ENCODE data around the gene ZFYVE21. TPM values are rescaled to one million over a fixed set of nuclear protein-coding genes. Genes with fewer than 3 reads are reported as not detected.

ZFYVE21 gene
- total RNA-seq, 5 donors from 2014 or later (not counting 1 experiment from before 2014, with no cell fraction given), result 8.8 to 22.8 (median 22.1) TPM

DNA sequence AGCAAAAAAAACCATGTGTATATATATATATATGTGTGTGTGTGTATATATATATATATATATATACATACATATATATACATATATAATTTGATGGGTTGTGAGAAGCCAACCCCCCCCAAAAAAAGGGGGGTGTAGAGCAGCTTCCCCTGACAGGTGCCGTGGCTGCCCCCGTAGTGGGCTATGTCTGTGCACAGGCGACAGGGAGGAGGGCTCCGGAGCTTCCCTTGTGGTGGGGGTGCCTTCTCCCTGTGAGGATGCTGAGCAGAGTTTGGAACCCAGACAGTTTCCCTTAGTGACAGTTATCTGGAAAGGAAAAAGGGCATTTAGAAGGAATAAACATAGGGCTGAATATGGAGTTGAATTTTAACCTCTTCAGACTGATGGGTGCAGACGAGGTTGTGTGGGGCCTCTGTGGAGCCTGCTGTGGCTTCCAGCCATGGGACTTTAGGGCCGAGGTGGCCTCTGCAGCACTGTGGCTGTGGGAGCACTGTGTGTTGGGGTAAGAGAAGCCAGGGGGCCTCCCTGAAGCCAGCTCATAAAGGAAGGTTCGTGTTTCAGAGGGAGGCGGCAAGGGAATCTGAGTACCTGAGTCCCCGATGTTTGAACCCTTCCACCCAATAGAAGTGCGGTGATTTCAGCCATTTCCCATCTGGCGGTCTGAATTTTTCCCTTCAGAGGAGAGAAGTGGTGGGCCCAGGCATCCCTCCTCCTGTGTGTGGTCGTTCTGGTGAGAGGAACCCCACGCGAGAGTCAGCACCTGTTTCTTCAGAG, 20.1 kb upstream of the ZFYVE21 start:
- CTCF ChIA-PET, result no interaction called here
- peaks cover under 1% of the 10 kb centered on the region for H3K36me3 Mint-ChIP-seq
- no peaks in the 10 kb centered on the region for H3K27me3 Mint-ChIP-seq
- WGBS (ENCODE audit: insufficient coverage), result 73% methylated on average over 8 of the region's 14 CpGs
- H3K4me1 Mint-ChIP-seq, result peaks cover 2 to 15% (median 10%) of the 10 kb centered on the region in 3 donors
- no peaks in the 10 kb centered on the region for H3K9me3 Mint-ChIP-seq
- H3K27ac ChIP-seq (ENCODE audit: low read length), result no peak overlapping the region
- peaks cover 0 to 9% of the 10 kb centered on the region in 2 experiments for H3K4me1 ChIP-seq (ENCODE audit: control insufficient read depth in 1 of 2, extremely low read depth in 1 of 2, insufficient read depth in 2 of 2, low read length in 2 of 2)
- ATAC-seq (replicated peaks in 1 of 4) (no peak), DNase-seq (no peak)
- no peak overlapping the region for H3K27ac Mint-ChIP-seq
- no peaks in the 10 kb centered on the region for H3K9me3 ChIP-seq
- H3K4me3 Mint-ChIP-seq, result no peak overlapping the region
- H3K27me3 ChIP-seq (replicated peaks in 1 of 2; ENCODE audit: control insufficient read depth in 2 of 2, extremely low read depth in 1 of 2, insufficient read depth in 2 of 2, low read length in 1 of 2), result no peaks in the 10 kb centered on the region
- H3K36me3 ChIP-seq (ENCODE audit: control insufficient read depth in 2 of 2, extremely low read depth in 1 of 2, insufficient read depth in 1 of 2, low read length in 1 of 2), result peaks cover 14 to 59% of the 10 kb centered on the region in 2 donors
- POLR2A ChIA-PET, result no interaction called here
- no peak overlapping the region for H3K4me3 ChIP-seq (ENCODE audit: control insufficient read depth in 1 of 2, extremely low read depth in 1 of 2, low read length in 1 of 2)

DNA sequence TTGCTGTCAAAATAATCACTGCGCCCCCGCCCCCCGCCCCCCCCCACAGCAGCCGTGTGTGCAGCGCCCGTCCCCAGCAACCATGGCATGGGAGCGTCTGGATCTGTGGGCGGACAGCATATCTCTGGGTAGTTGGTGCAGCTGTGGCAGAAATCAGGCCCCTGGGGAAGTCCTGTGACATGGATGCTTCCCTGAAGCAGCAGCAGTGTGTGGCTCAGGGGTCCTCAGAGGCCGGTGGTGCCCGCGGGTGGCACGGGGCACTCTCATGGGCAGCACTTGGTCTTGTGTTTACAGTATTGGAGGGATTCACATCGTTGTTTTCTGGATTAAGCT, 19.6 kb upstream of the ZFYVE21 start:
- H3K27ac ChIP-seq (ENCODE audit: low read length), result no peak overlapping the region
- H3K9me3 Mint-ChIP-seq, result no peaks in the 10 kb centered on the region
- no peak overlapping the region for H3K4me3 ChIP-seq (ENCODE audit: control insufficient read depth in 1 of 2, extremely low read depth in 1 of 2, low read length in 1 of 2)
- no peak for ATAC-seq (replicated peaks in 1 of 4)
- H3K36me3 Mint-ChIP-seq, result no peaks in the 10 kb centered on the region
- H3K4me3 Mint-ChIP-seq, result no peak overlapping the region
- no peaks in the 10 kb centered on the region for H3K27me3 Mint-ChIP-seq
- H3K9me3 ChIP-seq, result no peaks in the 10 kb centered on the region
- H3K4me1 Mint-ChIP-seq, result peaks cover 2 to 15% (median 10%) of the 10 kb centered on the region in 3 donors
- peaks cover 0 to 9% of the 10 kb centered on the region in 2 experiments for H3K4me1 ChIP-seq (ENCODE audit: control insufficient read depth in 1 of 2, extremely low read depth in 1 of 2, insufficient read depth in 2 of 2, low read length in 2 of 2)
- H3K36me3 ChIP-seq (ENCODE audit: control insufficient read depth in 2 of 2, extremely low read depth in 1 of 2, insufficient read depth in 1 of 2, low read length in 1 of 2), result peaks cover 16 to 60% of the 10 kb centered on the region in 2 donors
- H3K27ac Mint-ChIP-seq, result peak overlapping the region in 1 of 2 donors; percentile 12
- no peaks in the 10 kb centered on the region for H3K27me3 ChIP-seq (replicated peaks in 1 of 2; ENCODE audit: control insufficient read depth in 2 of 2, extremely low read depth in 1 of 2, insufficient read depth in 2 of 2, low read length in 1 of 2)
- WGBS (ENCODE audit: insufficient coverage), result 85% methylated on average over 9 of the region's 13 CpGs
- POLR2A ChIA-PET, result no interaction called here
- CTCF ChIA-PET, result no interaction called here
- no peak for DNase-seq

DNA sequence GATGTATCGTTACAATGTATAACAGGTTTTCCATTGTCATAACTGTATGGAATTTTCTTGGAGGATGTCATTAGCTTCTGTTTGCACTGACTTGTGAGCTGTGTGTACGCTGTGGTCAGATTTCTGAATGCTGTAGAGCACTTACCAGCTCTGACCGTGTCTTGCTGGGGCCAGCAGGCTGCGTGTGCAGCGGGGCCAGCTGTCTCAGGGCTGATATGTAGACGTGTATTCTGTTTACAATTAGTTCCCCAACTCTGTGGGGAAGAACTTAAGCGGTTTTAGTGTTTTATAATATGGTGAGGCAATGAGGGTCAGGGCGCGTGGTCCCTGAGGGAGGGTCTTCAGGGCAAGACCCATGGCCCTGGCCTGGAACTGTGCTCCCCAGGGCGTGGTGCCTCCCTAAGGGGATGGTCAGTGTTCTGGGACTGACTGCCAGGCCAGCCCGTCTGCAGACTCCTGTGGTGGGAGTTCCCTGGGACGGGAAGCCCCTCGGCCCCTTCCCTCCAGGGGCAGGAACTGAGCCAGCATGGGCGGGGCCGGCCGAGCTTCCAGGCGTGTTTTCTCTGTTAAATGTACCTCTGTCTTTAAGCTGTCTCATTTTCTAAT, 19.0 kb upstream of the ZFYVE21 start:
- Mint-ChIP-seq H3K27ac (peak overlapping the region in 1 of 2 donors; percentile 12), H3K9me3 (no peaks in the 10 kb centered on the region), H3K27me3 (no peaks in the 10 kb centered on the region), H3K36me3 (no peaks in the 10 kb centered on the region), H3K4me3 (no peak overlapping the region), H3K4me1 (peaks cover 2 to 15% (median 10%) of the 10 kb centered on the region in 3 donors)
- ChIA-PET CTCF (no interaction called here), POLR2A (no interaction called here)
- peaks cover 18 to 62% of the 10 kb centered on the region in 2 donors for H3K36me3 ChIP-seq (ENCODE audit: control insufficient read depth in 2 of 2, extremely low read depth in 1 of 2, insufficient read depth in 1 of 2, low read length in 1 of 2)
- H3K4me3 ChIP-seq (ENCODE audit: control insufficient read depth in 1 of 2, extremely low read depth in 1 of 2, low read length in 1 of 2), result no peak overlapping the region
- no peaks in the 10 kb centered on the region for H3K27me3 ChIP-seq (replicated peaks in 1 of 2; ENCODE audit: control insufficient read depth in 2 of 2, extremely low read depth in 1 of 2, insufficient read depth in 2 of 2, low read length in 1 of 2)
- no peak for DNase-seq
- H3K9me3 ChIP-seq, result no peaks in the 10 kb centered on the region
- WGBS (ENCODE audit: insufficient coverage), result 84% methylated on average over 15 of the region's 17 CpGs
- no peak overlapping the region for H3K27ac ChIP-seq (ENCODE audit: low read length)
- ATAC-seq (replicated peaks in 1 of 4), result no peak
- peaks cover 0 to 9% of the 10 kb centered on the region in 2 experiments for H3K4me1 ChIP-seq (ENCODE audit: control insufficient read depth in 1 of 2, extremely low read depth in 1 of 2, insufficient read depth in 2 of 2, low read length in 2 of 2)

DNA sequence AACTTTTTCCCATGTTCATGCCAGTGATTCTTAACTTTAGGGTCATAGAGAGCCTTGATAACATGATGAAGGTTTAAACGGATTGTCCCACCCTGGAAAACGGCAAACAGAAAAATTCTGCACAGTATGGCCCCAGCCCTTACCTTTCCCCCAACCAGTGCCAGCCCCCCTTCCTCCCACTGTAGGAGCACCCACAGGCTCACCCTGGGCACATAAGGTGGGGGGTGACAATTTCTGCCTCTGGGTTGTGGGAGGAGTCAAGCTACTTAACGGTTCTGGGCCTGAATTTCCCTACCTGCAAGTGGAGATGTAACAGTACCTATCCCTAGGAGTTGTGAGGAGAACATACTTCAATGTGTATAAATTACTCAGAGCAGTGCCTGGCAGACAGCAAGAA, 18.4 kb upstream of the ZFYVE21 start:
- H3K4me1 ChIP-seq (ENCODE audit: control insufficient read depth in 1 of 2, extremely low read depth in 1 of 2, insufficient read depth in 2 of 2, low read length in 2 of 2), result peaks cover 0 to 9% of the 10 kb centered on the region in 2 experiments
- no peaks in the 10 kb centered on the region for H3K27me3 ChIP-seq (replicated peaks in 1 of 2; ENCODE audit: control insufficient read depth in 2 of 2, extremely low read depth in 1 of 2, insufficient read depth in 2 of 2, low read length in 1 of 2)
- CTCF ChIA-PET, result no interaction called here
- no peak overlapping the region for H3K4me3 Mint-ChIP-seq
- no peaks in the 10 kb centered on the region for H3K9me3 Mint-ChIP-seq
- peaks cover 2 to 15% (median 10%) of the 10 kb centered on the region in 3 donors for H3K4me1 Mint-ChIP-seq
- H3K27me3 Mint-ChIP-seq, result no peaks in the 10 kb centered on the region
- H3K4me3 ChIP-seq (ENCODE audit: control insufficient read depth in 1 of 2, extremely low read depth in 1 of 2, low read length in 1 of 2), result no peak overlapping the region
- peaks cover 18 to 58% of the 10 kb centered on the region in 2 donors for H3K36me3 ChIP-seq (ENCODE audit: control insufficient read depth in 2 of 2, extremely low read depth in 1 of 2, insufficient read depth in 1 of 2, low read length in 1 of 2)
- DNase-seq (no peak), ATAC-seq (replicated peaks in 1 of 4) (no peak)
- H3K27ac Mint-ChIP-seq, result no peak overlapping the region
- peaks cover 4% of the 10 kb centered on the region for H3K36me3 Mint-ChIP-seq
- POLR2A ChIA-PET, result no interaction called here
- no peak overlapping the region for H3K27ac ChIP-seq (ENCODE audit: low read length)
- WGBS (ENCODE audit: insufficient coverage), result no CpG with 5 or more reads among the region's 3 CpGs
- H3K9me3 ChIP-seq, result no peaks in the 10 kb centered on the region

DNA sequence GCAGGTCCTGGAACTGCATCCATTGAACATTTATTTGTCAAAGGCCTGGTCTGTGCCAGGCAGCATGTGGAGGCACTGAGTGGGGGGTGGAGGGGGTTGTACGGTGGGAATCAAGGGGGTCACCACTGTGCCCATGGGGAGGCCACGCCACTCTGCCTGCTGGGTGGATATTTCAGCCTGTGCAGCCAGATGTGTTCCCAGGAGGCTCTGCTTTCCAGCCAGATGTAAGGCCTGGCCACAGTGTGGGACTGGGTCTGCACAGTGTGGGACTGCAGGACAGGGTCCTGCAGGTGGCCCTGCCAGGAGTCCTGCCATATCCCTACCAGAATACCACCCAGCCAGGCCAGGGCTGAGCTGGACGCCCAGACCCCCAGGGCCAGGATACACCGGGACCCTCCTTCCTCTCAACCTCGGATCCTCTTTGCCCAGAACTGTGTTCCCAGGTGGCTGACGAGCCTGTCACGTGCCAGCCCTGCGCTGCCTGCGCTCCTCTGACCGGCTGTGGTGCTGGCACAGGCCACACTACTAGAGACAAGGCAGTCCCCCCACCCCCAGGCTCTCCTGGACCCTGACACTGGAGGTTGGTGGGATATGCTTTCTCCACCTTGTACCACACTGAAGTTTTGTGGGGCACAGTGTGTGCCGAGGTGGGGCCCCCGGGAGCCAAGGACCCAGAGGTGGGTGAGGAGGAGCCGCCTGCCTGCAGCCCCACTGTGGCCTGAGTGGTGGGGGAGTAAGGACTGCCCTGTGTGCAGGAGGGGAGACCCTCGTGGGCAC, 17.8 kb upstream of the ZFYVE21 start:
- Histone ChIP-seq H3K27me3 (replicated peaks in 1 of 2; ENCODE audit: control insufficient read depth in 2 of 2, extremely low read depth in 1 of 2, insufficient read depth in 2 of 2, low read length in 1 of 2) (no peaks in the 10 kb centered on the region), H3K36me3 (ENCODE audit: control insufficient read depth in 2 of 2, extremely low read depth in 1 of 2, insufficient read depth in 1 of 2, low read length in 1 of 2) (peaks cover 23 to 58% of the 10 kb centered on the region in 2 donors), H3K4me3 (ENCODE audit: control insufficient read depth in 1 of 2, extremely low read depth in 1 of 2, low read length in 1 of 2) (no peak overlapping the region), H3K9me3 (no peaks in the 10 kb centered on the region), H3K27ac (ENCODE audit: low read length) (no peak overlapping the region), H3K4me1 (ENCODE audit: control insufficient read depth in 1 of 2, extremely low read depth in 1 of 2, insufficient read depth in 2 of 2, low read length in 2 of 2) (peaks cover 0 to 9% of the 10 kb centered on the region in 2 experiments)
- 83% methylated on average over 7 of the region's 14 CpGs for WGBS (ENCODE audit: insufficient coverage)
- ChIA-PET POLR2A (no interaction called here), CTCF (no interaction called here)
- H3K4me1 Mint-ChIP-seq, result peaks cover 2 to 15% (median 10%) of the 10 kb centered on the region in 3 donors
- peak overlapping the region in 1 of 2 donors; percentile 11 for H3K27ac Mint-ChIP-seq
- H3K27me3 Mint-ChIP-seq, result no peaks in the 10 kb centered on the region
- H3K36me3 Mint-ChIP-seq, result peaks cover 4% of the 10 kb centered on the region
- no peaks in the 10 kb centered on the region for H3K9me3 Mint-ChIP-seq
- DNase-seq, result no peak
- H3K4me3 Mint-ChIP-seq, result no peak overlapping the region
- ATAC-seq (replicated peaks in 1 of 4), result no peak

DNA sequence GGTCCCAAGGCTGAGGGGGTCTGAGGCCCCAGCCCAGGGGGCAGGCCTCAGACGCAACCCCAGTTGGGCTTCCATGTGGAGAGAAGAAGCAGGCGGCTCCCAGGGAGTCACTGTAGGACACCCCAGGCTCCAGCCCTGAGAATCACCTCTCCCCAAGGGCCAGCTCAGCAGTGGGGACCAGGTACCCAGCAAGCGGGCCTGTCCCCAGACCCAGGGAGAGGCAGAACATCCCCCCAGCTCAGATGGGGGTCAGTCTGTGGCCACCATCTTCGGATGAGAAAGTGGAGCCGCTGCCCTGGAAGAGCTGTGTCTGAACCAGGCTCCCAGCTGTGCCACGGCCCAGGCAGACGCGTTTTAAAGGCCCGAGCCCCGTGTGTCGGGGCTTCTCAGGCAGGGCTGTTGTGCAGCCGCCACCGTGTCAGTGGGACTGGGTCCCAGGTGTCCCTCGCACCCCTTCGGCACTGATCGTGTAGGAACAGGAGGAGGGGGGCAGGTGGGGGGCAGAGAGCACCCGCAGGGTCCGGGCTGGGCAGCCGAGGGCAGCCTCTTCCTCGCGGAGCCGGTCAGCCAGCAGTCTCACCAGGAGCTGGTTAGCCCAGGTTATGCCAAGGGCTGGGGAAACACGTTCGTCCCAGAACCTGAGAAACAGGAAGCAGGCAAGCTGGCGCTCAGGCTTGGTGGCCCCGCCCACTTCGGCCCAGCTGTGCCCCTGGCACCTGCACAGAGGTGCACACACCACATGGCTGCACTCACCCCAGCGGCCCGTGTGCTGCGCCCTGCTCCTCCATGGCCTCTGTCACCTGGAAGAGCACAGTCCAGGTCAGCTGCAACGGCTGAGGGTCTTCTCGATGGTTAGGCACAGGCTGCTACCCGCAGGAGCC, 17.0 kb upstream of the ZFYVE21 start:
- ATAC-seq (replicated peaks in 1 of 4) (peak in 2 of 4 experiments; percentile 14 to 24), DNase-seq (no peak)
- Mint-ChIP-seq H3K4me3 (no peak overlapping the region), H3K27ac (no peak overlapping the region), H3K9me3 (no peaks in the 10 kb centered on the region), H3K36me3 (peaks cover 7% of the 10 kb centered on the region), H3K4me1 (peaks cover 2 to 15% (median 10%) of the 10 kb centered on the region in 3 donors), H3K27me3 (no peaks in the 10 kb centered on the region)
- Histone ChIP-seq H3K9me3 (no peaks in the 10 kb centered on the region), H3K27me3 (replicated peaks in 1 of 2; ENCODE audit: control insufficient read depth in 2 of 2, extremely low read depth in 1 of 2, insufficient read depth in 2 of 2, low read length in 1 of 2) (no peaks in the 10 kb centered on the region), H3K4me3 (ENCODE audit: control insufficient read depth in 1 of 2, extremely low read depth in 1 of 2, low read length in 1 of 2) (no peak overlapping the region), H3K36me3 (ENCODE audit: control insufficient read depth in 2 of 2, extremely low read depth in 1 of 2, insufficient read depth in 1 of 2, low read length in 1 of 2) (peaks cover 24 to 56% of the 10 kb centered on the region in 2 donors), H3K4me1 (ENCODE audit: control insufficient read depth in 1 of 2, extremely low read depth in 1 of 2, insufficient read depth in 2 of 2, low read length in 2 of 2) (peaks cover 0 to 9% of the 10 kb centered on the region in 2 experiments), H3K27ac (ENCODE audit: low read length) (no peak overlapping the region)
- 83% methylated on average over 33 of the region's 33 CpGs for WGBS (ENCODE audit: insufficient coverage)
- CTCF ChIA-PET, result no interaction called here
- POLR2A ChIA-PET, result no interaction called here

Data from T-cell (primary cell).